H1 (cell line): ENCODE measurements around the gene GNLY.

Experiments used
- CTCF ChIP-seq, 3 experiments: IDR thresholded peaks; 1 replicate in 2 of 3; 2 replicates in 1 of 3; pipeline versions ENCODE4 v1.5.1 to v1.6.1; 2011; ENCODE audit warnings: low read length in 3 of 3, mild to moderate bottlenecking in 3 of 3, inconsistent platforms in 2 of 3, low read depth in 1 of 3, moderate library complexity in 1 of 3; ENCODE audit not compliant: insufficient read depth in 1 of 3; ENCODE audit errors: control extremely low read depth in 1 of 3
- TAF1 ChIP-seq: IDR thresholded peaks from 2 replicates; pipeline ENCODE4 v1.6.1; 2011; ENCODE audit warnings: mild to moderate bottlenecking, low read depth, low read length

GRCh38 chr2:85747441-85747840, 53.3 kb downstream of the GNLY start:
- TF ChIP-seq CTCF (IDR thresholded peaks at IDR 0.05; ENCODE audit: control extremely low read depth in 1 of 3, insufficient read depth in 1 of 3, low read depth in 1 of 3, low read length in 3 of 3) (no peak), TAF1 (no peak)
